Activated CD4-positive, alpha-beta T cell treated with anti-CD3 and anti-CD28 coated beads for 24 hours (primary cell): ENCODE measurements around the gene CEP170B.
"Not testable (repeated sequence)": the region's sequence is repeated elsewhere in the genome, so short reads cannot be mapped to it uniquely, and the experiment has no call there.

Experiments
- DNase-seq, 2 donors: peaks; one replicate each; pipeline ENCODE4 v3.0.0-alpha.2; 2020; ENCODE audit warnings: low read depth in 2 of 2

The CEP170B gene

GRCh38 chr14:104943216-104944015, 78.3 kb downstream of the CEP170B start:
- DNase-seq, result not testable (repeated sequence)

GRCh38 chr14:104944016-104944308, 78.9 kb downstream of the CEP170B start:
- DNase-seq, result not testable (repeated sequence)

GRCh38 chr14:104944436-104945205, 79.6 kb downstream of the CEP170B start:
- not testable (repeated sequence) for DNase-seq

DNA sequence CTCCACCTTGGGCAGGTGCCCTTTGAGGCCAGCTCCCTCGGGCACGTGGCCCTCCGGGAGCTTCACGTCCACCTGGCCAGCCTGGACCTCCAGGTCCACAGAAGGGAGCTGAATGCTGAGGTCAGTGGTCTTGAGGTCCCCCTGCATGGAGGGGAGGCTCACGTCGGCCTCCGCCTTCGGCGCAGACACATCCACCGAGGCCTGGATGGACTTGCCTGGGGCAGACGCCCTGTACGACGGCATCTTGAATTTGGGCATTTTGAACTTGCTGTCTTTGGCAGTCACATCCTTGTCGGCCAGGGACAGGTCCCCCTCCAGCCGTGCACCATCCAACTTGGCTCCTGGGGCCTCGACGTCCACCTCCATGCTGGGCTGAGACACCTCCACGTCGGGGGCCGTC, 80.2 kb downstream of the CEP170B start:
- not testable (repeated sequence) for DNase-seq
